ENCODE data around the gene ZNF117. TPM values are rescaled to one million over a fixed set of nuclear protein-coding genes. Genes with fewer than 3 reads are reported as not detected.
"Not testable (repeated sequence)": the region's sequence is repeated elsewhere in the genome, so short reads cannot be mapped to it uniquely, and the experiment has no call there.

The ZNF117 gene
- polyA plus RNA-seq, 3 donors = 28.8 to 66.4 (median 38.5) TPM

DNA sequence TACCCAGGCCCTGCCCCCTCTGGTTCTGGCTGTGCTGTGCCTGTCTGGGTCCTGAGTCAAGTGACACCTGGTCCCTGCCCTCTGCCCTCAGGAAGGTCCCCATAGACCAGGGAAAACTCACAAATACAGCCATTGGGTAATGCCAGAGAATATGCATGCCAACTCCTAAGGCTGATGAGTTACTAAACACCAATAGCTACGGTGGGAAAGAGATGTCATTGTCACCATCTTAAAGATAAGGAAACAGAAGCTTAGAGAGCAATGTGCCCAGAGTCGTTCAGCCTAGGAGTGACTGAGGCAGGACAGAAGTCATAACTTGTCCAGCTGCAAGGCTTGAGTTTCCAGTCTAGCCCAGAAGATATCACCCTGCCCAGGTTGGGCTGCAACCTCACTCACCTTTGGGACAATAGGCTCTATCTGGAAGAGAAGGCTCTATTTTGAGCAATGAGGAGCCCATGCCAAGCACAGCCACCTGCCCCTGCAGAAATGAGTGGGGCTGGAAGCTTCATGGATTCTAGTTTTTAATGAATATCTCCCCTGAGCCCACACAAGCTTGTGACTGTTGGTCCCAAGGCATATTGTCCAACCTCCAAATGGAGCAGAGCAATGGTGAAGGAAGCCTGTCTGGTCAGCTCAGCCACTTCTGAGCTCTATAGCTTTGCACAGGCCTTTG lies 45.2 kb downstream of the ZNF117 start:
- no peak for DNase-seq (ENCODE audit: extremely low read depth in 1 of 11, low read depth in 9 of 11, low spot score in 4 of 11)

- not testable (repeated sequence) for DNase-seq (ENCODE audit: extremely low read depth in 1 of 11, low read depth in 9 of 11, low spot score in 4 of 11)
Measured at GRCh38 chr7:64944667-64945502, 46.0 kb downstream of the ZNF117 start.

DNA sequence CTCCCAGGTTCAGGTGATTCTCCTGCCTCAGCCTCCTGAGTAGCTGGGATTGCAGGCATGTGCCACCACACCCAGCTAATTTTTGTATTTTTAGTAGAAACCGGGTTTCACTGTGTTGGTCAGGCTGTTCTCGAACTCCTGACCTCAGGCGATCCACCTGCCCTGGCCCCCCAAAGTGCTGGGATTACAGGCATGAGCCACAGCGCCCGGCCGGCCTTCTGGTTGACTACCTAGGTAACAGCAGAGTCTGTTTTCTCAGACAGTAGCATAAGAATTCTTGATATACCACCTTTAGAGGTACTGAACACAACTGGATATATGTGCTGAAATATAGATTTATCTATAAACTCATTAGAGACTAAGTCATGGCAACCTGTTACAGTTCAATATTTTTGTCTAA lies 50.8 kb downstream of the ZNF117 start:
- not testable (repeated sequence) for DNase-seq (ENCODE audit: extremely low read depth in 1 of 11, low read depth in 9 of 11, low spot score in 4 of 11)

GRCh38 chr7:64938540-64938939 lies 52.3 kb downstream of the ZNF117 start:
- DNase-seq (ENCODE audit: extremely low read depth in 1 of 11, low read depth in 9 of 11, low spot score in 4 of 11) = no peak

- DNase-seq (ENCODE audit: extremely low read depth in 1 of 11, low read depth in 9 of 11, low spot score in 4 of 11) = no peak
Measured at GRCh38 chr7:64934478-64934877, 56.4 kb downstream of the ZNF117 start.

GRCh38 chr7:64928252-64929187 lies 62.3 kb downstream of the ZNF117 start:
- DNase-seq (ENCODE audit: extremely low read depth in 1 of 11, low read depth in 9 of 11, low spot score in 4 of 11) = not testable (repeated sequence)

Other genes with a start within 250 kb of the ZNF117 start
- gene ZNF138, start 196.6 kb downstream of the ZNF117 start, polyA plus RNA-seq (ENCODE audit: insufficient read length in 3 of 3) = 10 to 100 TPM; 14.4 to 24.4 (median 19.8) TPM
- gene ZNF273, start 87.8 kb downstream of the ZNF117 start, polyA plus RNA-seq (ENCODE audit: insufficient read length in 3 of 3) = 10 to 100 TPM in 1 of 3 donors, 1 to 10 TPM in 2; 9.3 to 10.9 (median 9.6) TPM
- 10 to 100 TPM; 26.7 to 59.5 (median 28.8) TPM for gene ERV3-1, start 15.7 kb upstream of the ZNF117 start, polyA plus RNA-seq (ENCODE audit: insufficient read length in 3 of 3)